B cell (primary cell): ENCODE measurements around the gene ELAVL4. TPM values are rescaled to one million over a fixed set of nuclear protein-coding genes. Genes with fewer than 3 reads are reported as not detected.

ENCODE experiments used
- ATAC-seq: fragments of 200-7000 bp; cut with Tn5 transposase; one replicate; pipeline ENCODE4 v1.10.0; 2021; ENCODE audit warnings: low read depth, mild to moderate bottlenecking, moderate number of reproducible peaks, moderate library complexity
- CTCF ChIA-PET: fragments of 350-600 bp; sonication (Branson Sonifier 250); formaldehyde crosslinking; loops from one replicate; lab custom pipeline; 2021; ENCODE audit warnings: antibody characterized with exemption, inconsistent platforms; lab: Charles Lee
- POLR2A ChIA-PET: fragments of 350-600 bp; sonication (Branson Sonifier 250); formaldehyde crosslinking; loops from one replicate; lab custom pipeline; 2021; ENCODE audit warnings: antibody characterized with exemption; lab: Charles Lee
- DNase-seq: peaks from one replicate; pipeline ENCODE4 v3.0.0; 2013
- H2AFZ ChIP-seq: 2 replicates; pipeline ENCODE4 v1.6.1; 2012; ENCODE audit warnings: mild to moderate bottlenecking, low read depth, low read length; ENCODE audit not compliant: insufficient read depth, poor library complexity, severe bottlenecking
- H3K27ac ChIP-seq, 2 donors: 1 replicate in 1 of 2; 2 replicates in 1 of 2; pipeline ENCODE4 v1.5.1; 2012 to 2013; ENCODE audit warnings: low read length in 2 of 2, mild to moderate bottlenecking in 2 of 2, moderate library complexity in 1 of 2
- H3K27me3 ChIP-seq, 4 experiments: fragments of 200-600 bp in 1 of 4; sonication (generic) in 1 of 4; replicated peaks in 1 of 4; 1 replicate in 2 of 4; 2 replicates in 2 of 4; pipeline versions ENCODE4 v1.6.1 to v1.7.0; 2013 to 2016; ENCODE audit warnings: low read length in 3 of 4, mild to moderate bottlenecking in 2 of 4, mixed read lengths in 1 of 4, moderate library complexity in 1 of 4; ENCODE audit not compliant: insufficient read depth in 4 of 4, control insufficient read depth in 3 of 4; ENCODE audit errors: control extremely low read depth in 1 of 4
- H3K36me3 ChIP-seq, 2 experiments: replicated peaks in 1 of 2; 1 replicate in 1 of 2; 2 replicates in 1 of 2; pipeline versions ENCODE4 v1.6.1 to v1.7.1; 2013; ENCODE audit warnings: low read length in 1 of 2; ENCODE audit not compliant: insufficient read depth in 2 of 2, control insufficient read depth in 1 of 2; ENCODE audit errors: control extremely low read depth in 1 of 2, extremely low read depth in 1 of 2
- H3K4me1 ChIP-seq, 2 donors: fragments of 200-600 bp in 1 of 2; sonication (generic) in 1 of 2; 1 replicate in 1 of 2; 2 replicates in 1 of 2; pipeline versions ENCODE4 v1.5.1 to v1.6.1; 2013 to 2017; ENCODE audit warnings: low read length in 2 of 2; ENCODE audit not compliant: control insufficient read depth in 2 of 2, insufficient read depth in 2 of 2
- H3K4me2 ChIP-seq: replicated peaks from 2 replicates; pipeline ENCODE3; 2012; ENCODE audit warnings: mild to moderate bottlenecking, low read depth, low read length; ENCODE audit not compliant: poor library complexity, severe bottlenecking
- H3K4me3 ChIP-seq, 5 experiments: fragments of 200-600 bp in 1 of 5; sonication (generic) in 1 of 5; 1 replicate in 3 of 5; 2 replicates in 2 of 5; pipeline versions ENCODE4 v1.5.1 to v1.7.0; 2011 to 2016; ENCODE audit warnings: low read length in 4 of 5, mild to moderate bottlenecking in 4 of 5, low read depth in 2 of 5, control low read depth in 1 of 5, moderate library complexity in 1 of 5; ENCODE audit not compliant: insufficient read depth in 1 of 5; ENCODE audit errors: control extremely low read depth in 1 of 5, extremely low read depth in 1 of 5
- H3K79me2 ChIP-seq: fragments of 200-600 bp; sonication (generic); one replicate; pipeline ENCODE4 v1.6.0; 2016; ENCODE audit warnings: low read length; ENCODE audit not compliant: control insufficient read depth, insufficient read depth
- H3K9ac ChIP-seq: fragments of 200-600 bp; sonication (generic); 2 replicates; pipeline ENCODE4 v1.6.1; 2017; ENCODE audit warnings: mild to moderate bottlenecking, low read length, moderate library complexity
- H3K9me3 ChIP-seq, 3 donors: one replicate each; pipeline versions ENCODE4 v1.6.1 to v1.7.1; 2013; ENCODE audit warnings: low read length in 2 of 3; ENCODE audit not compliant: control insufficient read depth in 2 of 3, insufficient read depth in 1 of 3; ENCODE audit errors: control extremely low read depth in 1 of 3
- H4K20me1 ChIP-seq: 2 replicates; pipeline ENCODE4 v1.6.0; 2012; ENCODE audit warnings: mild to moderate bottlenecking, low read length; ENCODE audit not compliant: insufficient read depth, control insufficient read depth, poor library complexity, severe bottlenecking
- H3K27ac Mint-ChIP-seq: one replicate; pipeline ENCODE4 v1.8.0; 2021; ENCODE audit warnings: mixed read lengths
- H3K27me3 Mint-ChIP-seq: one replicate; pipeline ENCODE4 v1.8.0; 2021; ENCODE audit warnings: mixed read lengths
- H3K4me1 Mint-ChIP-seq: one replicate; pipeline ENCODE4 v1.8.0; 2021; ENCODE audit warnings: mixed read lengths
- H3K4me3 Mint-ChIP-seq: one replicate; pipeline ENCODE4 v1.8.0; 2021; ENCODE audit warnings: mixed read lengths
- H3K9me3 Mint-ChIP-seq: one replicate; pipeline ENCODE4 v1.8.0; 2022; ENCODE audit warnings: mixed read lengths; ENCODE audit not compliant: insufficient read depth
- CTCF ChIP-seq: fragments of 200-600 bp; IDR thresholded peaks from one replicate; pipeline ENCODE4 v1.8.0; 2022; ENCODE audit warnings: antibody characterized with exemption, mild to moderate bottlenecking
- EZH2 ChIP-seq: IDR thresholded peaks from 2 replicates; pipeline ENCODE4 v1.6.1; 2012; ENCODE audit warnings: borderline replicate concordance, low read depth, mild to moderate bottlenecking, moderate library complexity, low read length; ENCODE audit not compliant: insufficient read depth, poor library complexity, severe bottlenecking
- WGBS: methylation state at CpG from one replicate; pipeline ENCODE4 v1.1.5; 2013; ENCODE audit warnings: missing lambda C conversion rate; ENCODE audit not compliant: insufficient coverage; 5-methylcytosine and 5-hydroxymethylcytosine counted together
- intact Hi-C: fragments of 100-400 bp; cut with micrococcal nuclease; formaldehyde crosslinking; loops from one replicate; pipeline ENCODE4 v1.10.0; 2022
- polyA plus RNA-seq: library from polyadenylated mRNA; depleted of rRNA; stranded (reverse); fragments of >200 nt; gene quantifications from 2 replicates; pipeline ENCODE4 v1.2.3, GENCODE V29; 2012
- total RNA-seq, 2 donors: library from RNA; stranded (reverse); fragments of 120-200 nt in 1 of 2; gene quantifications; 1 replicate in 1 of 2; 2 replicates in 1 of 2; pipeline versions ENCODE4 v1.2.3 to v1.2.4, GENCODE V29; 2013 to 2022

ELAVL4 gene
- total and polyA plus RNA-seq, 2 donors (not counting 1 experiment from before 2014, with no cell fraction given) = not detected

GRCh38 chr1:50179639-50180038, 70.9 kb downstream of the ELAVL4 start:
- intact Hi-C loops = no loop called here
- ATAC-seq = no peak
- no CpG with 5 or more reads among the region's 2 CpGs for WGBS

DNA sequence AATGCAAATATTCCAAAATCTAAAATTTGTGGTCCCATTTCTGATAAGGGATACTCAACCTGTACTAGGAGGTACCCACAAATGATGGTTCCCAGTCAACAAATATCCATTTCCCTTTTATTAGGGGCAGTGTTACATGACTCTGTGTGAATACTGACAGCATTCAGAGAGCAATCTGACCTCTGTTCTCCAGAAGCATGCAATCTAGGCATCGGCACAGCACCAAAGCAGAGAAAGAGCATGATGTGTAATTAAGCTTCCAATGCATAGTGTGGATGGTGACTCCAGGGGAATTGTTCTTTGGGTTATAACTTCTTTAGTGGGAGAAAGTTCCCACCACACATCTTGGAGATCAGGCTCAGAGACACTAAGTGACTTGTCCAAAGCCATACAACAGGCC, 71.6 kb downstream of the ELAVL4 start:
- Histone ChIP-seq H3K4me2 (no peak overlapping the region), H4K20me1 (no peaks in the 10 kb centered on the region), H3K27ac (no peak overlapping the region), H3K36me3 (no peaks in the 10 kb centered on the region), H3K4me1 (no peaks in the 10 kb centered on the region), H3K79me2 (no peaks in the 10 kb centered on the region), H3K4me3 (no peak overlapping the region), H2AFZ (no peak overlapping the region), H3K9me3 (no peaks in the 10 kb centered on the region), H3K27me3 (peaks cover 0 to 3% (median 0%) of the 10 kb centered on the region in 4 experiments), H3K9ac (no peak overlapping the region)
- ATAC-seq (no peak), DNase-seq (no peak)
- CTCF ChIA-PET = no interaction called here
- WGBS = no CpG with 5 or more reads among the region's 1 CpG
- TF ChIP-seq CTCF = no peak
- no peak for TF ChIP-seq EZH2
- intact Hi-C loops = no loop called here
- H3K4me1 Mint-ChIP-seq = no peaks in the 10 kb centered on the region
- H3K27me3 Mint-ChIP-seq = peaks cover 13% of the 10 kb centered on the region
- H3K27ac Mint-ChIP-seq = no peak overlapping the region
- POLR2A ChIA-PET = no interaction called here
- no peaks in the 10 kb centered on the region for H3K9me3 Mint-ChIP-seq
- no peak overlapping the region for H3K4me3 Mint-ChIP-seq

More at GRCh38 chr1:50179639-50180038, 70.9 kb downstream of the ELAVL4 start:
- Histone ChIP-seq H2AFZ (no peak overlapping the region), H3K36me3 (no peaks in the 10 kb centered on the region), H3K4me1 (no peaks in the 10 kb centered on the region), H3K4me2 (no peak overlapping the region), H3K27me3 (peaks cover 0 to 3% (median 0%) of the 10 kb centered on the region in 4 experiments), H4K20me1 (no peaks in the 10 kb centered on the region), H3K79me2 (no peaks in the 10 kb centered on the region), H3K4me3 (no peak overlapping the region), H3K9ac (no peak overlapping the region), H3K9me3 (no peaks in the 10 kb centered on the region), H3K27ac (no peak overlapping the region)
- no peaks in the 10 kb centered on the region for H3K4me1 Mint-ChIP-seq
- no peak overlapping the region for H3K27ac Mint-ChIP-seq
- TF ChIP-seq CTCF = no peak
- TF ChIP-seq EZH2 = no peak
- no peak for DNase-seq
- ChIA-PET POLR2A (no interaction called here), CTCF (no interaction called here)
- peaks cover 13% of the 10 kb centered on the region for H3K27me3 Mint-ChIP-seq
- no peak overlapping the region for H3K4me3 Mint-ChIP-seq
- no peaks in the 10 kb centered on the region for H3K9me3 Mint-ChIP-seq
